G401 (cell line): ENCODE data around the gene FHOD3. TPM values are rescaled to one million over a fixed set of nuclear protein-coding genes. Genes with fewer than 3 reads are reported as not detected.

Source experiments
- DNase-seq: peaks from one replicate; pipeline ENCODE4 v3.0.0-alpha.2; 2015; ENCODE audit warnings: low spot score
- in situ Hi-C: cut with HindIII; loops from 2 replicates; pipeline ENCODE4 v1.10.0; 2016; ENCODE audit warnings: low sequenced_read_pairs, mixed read lengths
- total RNA-seq: library from RNA; depleted of rRNA; stranded (reverse); fragments of >200 nt; shearing (Covaris generic); gene quantifications from 2 replicates; pipeline ENCODE4 v1.2.3, GENCODE V29; 2014

Gene FHOD3
- total RNA-seq, 1 experiment from 2014 or later = 0.03 TPM

DNA sequence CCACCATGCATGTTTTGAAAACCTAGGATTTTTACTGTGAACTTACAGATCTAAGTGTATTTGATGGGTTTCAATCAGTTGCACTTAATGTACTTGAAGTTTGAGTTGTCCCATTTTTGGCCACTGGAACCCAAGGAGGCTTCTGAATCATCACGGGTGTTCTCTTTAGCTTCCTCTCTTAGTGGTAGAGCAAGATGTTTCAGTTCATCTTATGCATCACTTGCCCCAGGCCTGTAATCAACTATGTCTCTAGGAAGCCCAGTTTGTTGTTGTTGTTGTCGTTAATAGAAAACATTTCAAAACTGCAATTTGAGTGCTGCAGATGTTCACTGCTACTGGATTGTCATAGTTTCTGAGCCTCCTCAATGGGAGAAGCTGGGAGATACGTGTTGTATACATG is 97.0 kb downstream of the FHOD3 start:
- in situ Hi-C loops = no loop called here
- no peak for DNase-seq

GRCh38 chr18:36396190-36396589 is 98.7 kb downstream of the FHOD3 start:
- no peak for DNase-seq
- in situ Hi-C loops = no loop called here

- no peak for DNase-seq
- in situ Hi-C loops = no loop called here
These were observed 99.5 kb downstream of the FHOD3 start for GRCh38 chr18:36397033-36397432.

DNA sequence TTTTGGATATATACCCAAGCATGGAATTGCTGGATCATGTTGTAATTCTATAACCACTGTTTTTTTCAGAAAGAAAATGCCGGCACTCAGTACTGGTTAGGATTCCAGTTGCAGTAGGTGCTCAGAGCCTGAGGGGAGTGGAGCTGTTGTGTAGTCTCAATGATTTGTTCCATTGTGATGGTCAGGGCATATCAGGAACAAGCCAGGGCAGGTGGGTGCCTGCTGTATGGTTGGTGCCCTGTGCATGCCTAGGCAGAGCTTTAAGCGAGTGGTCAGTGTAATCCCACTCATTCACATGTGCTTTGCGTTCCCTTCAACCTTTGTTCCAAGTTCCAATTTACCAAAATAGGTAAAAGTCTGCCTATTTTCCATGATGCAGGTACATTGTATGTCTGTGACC is 100.9 kb downstream of the FHOD3 start:
- in situ Hi-C loops = no loop called here
- DNase-seq = no peak

DNA sequence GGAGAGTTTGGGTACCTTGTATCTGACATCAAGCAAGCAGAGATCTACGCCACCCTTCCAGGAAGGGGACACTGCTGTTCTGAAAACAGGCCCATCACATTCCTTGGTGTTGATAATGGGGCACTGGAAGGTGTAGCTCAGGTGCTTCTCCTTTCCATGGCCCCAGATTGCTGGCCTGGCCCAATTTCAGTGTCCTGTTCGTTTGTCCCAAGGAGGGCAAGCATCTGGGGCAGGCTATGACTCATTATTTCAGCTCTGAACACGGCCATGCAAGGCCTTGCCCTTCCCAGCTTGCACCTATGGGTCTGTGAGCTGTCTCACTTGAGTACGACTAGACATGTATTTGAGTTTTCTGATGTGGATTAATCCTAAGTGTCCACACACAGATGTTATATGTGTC is 101.5 kb downstream of the FHOD3 start:
- no peak for DNase-seq
- in situ Hi-C loops = no loop called here

GRCh38 chr18:36401462-36401861 is 103.9 kb downstream of the FHOD3 start:
- in situ Hi-C loops = no loop called here

DNA sequence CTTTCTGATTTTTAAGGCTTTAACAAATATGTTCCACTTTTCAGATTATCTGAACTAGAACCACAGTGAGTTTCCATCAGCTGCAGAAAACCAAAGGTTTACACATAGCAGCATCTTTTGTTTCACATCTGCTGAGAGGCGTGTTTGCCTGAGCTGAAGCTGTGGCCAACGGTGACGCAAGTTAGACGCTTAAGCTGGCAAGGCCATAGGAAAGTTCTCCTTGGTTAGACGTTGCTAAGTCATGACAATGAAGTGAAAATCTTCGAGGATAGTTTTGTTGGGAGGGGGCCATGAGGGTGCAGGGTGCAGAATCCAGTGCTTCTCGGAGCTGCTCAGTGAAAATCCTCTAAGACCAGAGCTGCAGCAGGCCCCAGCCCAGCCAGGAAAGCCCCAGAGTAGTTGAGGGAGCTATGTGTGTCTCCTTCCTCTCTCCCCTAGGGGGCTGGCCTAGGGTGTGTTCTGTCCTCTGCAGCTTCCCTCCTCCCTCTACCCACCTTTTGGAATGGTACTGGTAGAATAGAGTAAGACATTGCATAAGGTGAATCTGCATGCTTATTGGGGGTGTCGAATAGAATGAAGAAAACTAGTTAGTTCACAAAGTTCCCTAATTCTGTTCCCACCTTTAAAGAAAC is 105.4 kb downstream of the FHOD3 start:
- no peak for DNase-seq
- in situ Hi-C loops = no loop called here

More at GRCh38 chr18:36401462-36401861, 103.9 kb downstream of the FHOD3 start:
- DNase-seq = no peak

- in situ Hi-C loops = no loop called here
- no peak for DNase-seq
These were observed 106.6 kb downstream of the FHOD3 start for GRCh38 chr18:36403896-36404820.

- no peak for DNase-seq
- in situ Hi-C loops = no loop called here
These were observed 108.1 kb downstream of the FHOD3 start for GRCh38 chr18:36405611-36406010.

DNA sequence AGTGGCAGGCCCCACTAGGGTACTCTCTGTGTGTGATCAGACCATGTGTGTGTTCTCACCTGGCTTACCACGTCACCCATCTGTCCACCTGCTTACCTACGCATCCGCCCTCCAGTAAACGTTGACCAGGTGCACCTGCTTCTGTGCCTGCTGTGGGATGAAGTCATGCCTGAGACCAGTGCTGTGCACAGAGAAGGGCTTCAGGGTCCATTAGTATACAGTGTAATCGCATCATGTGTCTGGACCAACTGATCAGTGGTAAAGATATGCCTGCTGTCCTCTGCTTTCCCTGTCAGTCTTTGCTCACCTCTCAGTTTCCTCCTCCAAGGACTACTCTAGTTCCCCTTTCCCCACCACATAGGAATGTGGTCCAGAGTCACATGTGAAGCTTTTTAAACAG is 109.3 kb downstream of the FHOD3 start:
- no peak for DNase-seq
- in situ Hi-C loops = no loop called here

- in situ Hi-C loops = no loop called here
- no peak for DNase-seq
These were observed 111.1 kb downstream of the FHOD3 start for GRCh38 chr18:36408606-36409005.

GRCh38 chr18:36409779-36410178 is 112.3 kb downstream of the FHOD3 start:
- in situ Hi-C loops = no loop called here
- no peak for DNase-seq

GRCh38 chr18:36410346-36410745 is 112.8 kb downstream of the FHOD3 start:
- in situ Hi-C loops = no loop called here
- no peak for DNase-seq

- in situ Hi-C loops = no loop called here
- DNase-seq = no peak
These were observed 114.2 kb downstream of the FHOD3 start for GRCh38 chr18:36411745-36412168.

DNA sequence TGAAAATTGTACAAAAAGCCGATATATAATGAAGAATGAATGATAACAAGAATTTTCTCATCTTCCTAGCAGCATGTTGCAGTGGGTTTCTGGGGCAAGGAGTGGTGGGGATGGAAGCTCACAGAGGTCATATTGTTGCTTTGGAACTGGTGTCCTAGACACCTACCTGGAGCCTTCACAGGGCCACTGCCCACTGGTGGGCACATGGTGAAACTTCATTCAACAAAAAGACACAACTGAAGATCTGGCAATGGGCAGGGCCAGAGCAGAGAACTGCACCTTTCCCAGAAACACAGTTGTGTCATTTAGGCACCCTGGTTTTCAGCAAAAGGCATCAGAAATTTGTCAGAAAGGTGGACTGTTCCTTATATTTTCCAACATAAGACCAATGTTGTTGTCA is 115.3 kb downstream of the FHOD3 start:
- no peak for DNase-seq
- in situ Hi-C loops = no loop called here

DNA sequence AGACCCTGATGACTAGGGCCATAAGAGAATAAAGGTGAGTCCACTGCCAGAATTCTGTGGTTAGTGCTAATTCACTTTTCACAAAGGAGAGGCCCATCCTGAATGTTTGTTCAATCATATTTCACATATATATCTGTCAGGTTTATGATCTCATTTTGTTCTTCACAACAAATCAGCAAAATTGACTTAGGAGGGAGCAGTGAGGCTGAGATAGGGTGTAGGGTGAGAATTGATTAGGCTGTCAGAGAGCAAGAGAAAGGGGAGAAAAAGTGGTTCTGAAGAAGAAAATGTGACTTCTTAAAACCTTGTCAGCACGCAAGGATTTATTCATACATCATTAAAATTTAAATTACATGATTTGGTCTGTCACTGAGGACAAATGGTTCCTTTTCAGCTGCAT is 117.7 kb downstream of the FHOD3 start:
- no peak for DNase-seq
- in situ Hi-C loops = no loop called here

DNA sequence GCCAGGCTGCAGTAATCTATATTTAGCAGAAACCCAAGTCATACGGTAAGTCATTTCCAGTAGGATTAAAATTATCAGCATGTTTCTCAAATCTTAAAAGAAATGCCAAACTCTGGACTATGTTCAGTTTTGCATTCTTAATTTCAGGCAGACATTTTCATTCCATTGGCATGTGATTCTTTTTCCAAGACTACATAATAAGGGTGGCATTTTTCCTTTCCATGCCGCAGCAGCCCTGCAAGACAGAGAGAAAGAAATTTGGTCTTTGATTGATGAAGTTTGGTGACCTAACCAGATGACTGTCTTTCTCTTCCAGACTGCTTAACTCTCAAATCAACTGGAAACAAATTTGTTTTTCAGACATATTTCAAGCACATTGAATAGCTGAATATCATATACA is 118.1 kb downstream of the FHOD3 start:
- DNase-seq = no peak
- in situ Hi-C loops = no loop called here

GRCh38 chr18:36419188-36419899 is 121.8 kb downstream of the FHOD3 start:
- in situ Hi-C loops = no loop called here
- no peak for DNase-seq

- no peak for DNase-seq
- in situ Hi-C loops = no loop called here
These were observed 122.5 kb downstream of the FHOD3 start for GRCh38 chr18:36419900-36420531.

GRCh38 chr18:36420826-36421225 is 123.3 kb downstream of the FHOD3 start:
- no peak for DNase-seq
- in situ Hi-C loops = no loop called here
